MG63 (cell line): ENCODE data around the gene CTRB1. TPM values are rescaled to one million over a fixed set of nuclear protein-coding genes. Genes with fewer than 3 reads are reported as not detected.
"Not testable (repeated sequence)": the region's sequence is repeated elsewhere in the genome, so short reads cannot be mapped to it uniquely, and the experiment has no call there.

Experiments used
- DNase-seq: peaks from one replicate; pipeline ENCODE4 v3.0.0-alpha.2; 2020
- H3K27me3 ChIP-seq: fragments of 250-450 bp; sonication (Bioruptor Pico); 2 replicates; pipeline ENCODE4 v1.5.1; 2020; ENCODE audit warnings: mild to moderate bottlenecking, moderate library complexity
- H3K36me3 ChIP-seq: fragments of 250-450 bp; sonication (Bioruptor Pico); 2 replicates; pipeline ENCODE4 v1.5.1; 2020; ENCODE audit warnings: mild to moderate bottlenecking, moderate library complexity
- H3K4me3 ChIP-seq: fragments of 250-450 bp; sonication (Bioruptor Pico); 2 replicates; pipeline ENCODE4 v1.5.1; 2020; ENCODE audit warnings: mild to moderate bottlenecking, moderate library complexity
- H3K9me3 ChIP-seq: fragments of 250-450 bp; sonication (Bioruptor Pico); 2 replicates; pipeline ENCODE4 v1.5.1; 2020; ENCODE audit warnings: mild to moderate bottlenecking, moderate library complexity
- total RNA-seq: library from RNA; depleted of rRNA; stranded (reverse); fragments of >200 nt; shearing (Covaris generic); gene quantifications from 2 replicates; pipeline ENCODE4 v1.2.3, GENCODE V29; 2014; ENCODE audit warnings: low replicate concordance

Gene CTRB1
- total RNA-seq, 1 experiment from 2014 or later: not detected

DNA sequence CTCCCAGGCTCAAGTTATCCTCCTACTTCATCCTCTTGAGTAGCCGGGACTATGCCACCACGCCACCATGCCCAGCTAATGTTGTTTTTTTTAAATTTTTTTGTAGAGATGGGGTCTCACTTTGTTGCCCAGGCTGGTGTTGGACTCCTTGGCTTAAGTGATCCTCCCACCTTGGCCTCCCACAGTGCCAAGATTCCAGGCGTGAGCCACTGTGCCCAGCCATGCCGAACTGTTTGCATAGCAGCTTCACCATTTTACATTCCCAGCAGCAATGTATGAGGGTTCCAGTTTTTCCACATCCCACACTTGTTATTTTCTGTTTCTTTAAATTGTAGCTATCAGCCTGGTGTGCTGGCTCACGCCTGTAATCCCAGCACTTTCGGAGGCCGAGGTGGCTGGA, 2.2 kb upstream of the CTRB1 start:
- no peak for DNase-seq
- Histone ChIP-seq H3K4me3 (no peak overlapping the region), H3K27me3 (no peaks in the 10 kb centered on the region), H3K36me3 (no peaks in the 10 kb centered on the region), H3K9me3 (no peaks in the 10 kb centered on the region)

DNA sequence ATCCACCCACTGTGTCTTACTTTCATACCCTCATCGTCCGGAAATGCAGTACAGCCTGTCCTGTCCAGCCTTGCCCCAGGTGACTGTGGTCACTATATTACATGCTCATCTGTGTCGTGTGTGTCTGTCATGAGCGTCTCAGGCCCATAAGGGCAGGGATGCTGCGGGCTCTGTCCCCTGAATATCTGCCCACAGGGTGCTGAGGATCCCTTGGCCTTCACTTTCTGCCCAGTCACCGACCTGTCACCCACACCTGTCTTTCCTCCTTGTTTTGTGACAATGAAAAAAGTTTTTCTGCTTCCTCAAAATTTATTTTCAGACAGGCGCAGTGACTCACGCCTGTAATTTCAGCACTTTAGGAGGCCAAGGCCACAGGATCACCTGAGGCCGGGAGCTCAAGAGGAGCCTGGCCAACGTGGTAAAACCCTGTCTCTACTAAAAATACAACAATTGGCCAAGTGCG, 1.4 kb upstream of the CTRB1 start:
- H3K4me3 ChIP-seq: no peak overlapping the region
- no peaks in the 10 kb centered on the region for H3K27me3 ChIP-seq
- no peaks in the 10 kb centered on the region for H3K9me3 ChIP-seq
- no peaks in the 10 kb centered on the region for H3K36me3 ChIP-seq
- DNase-seq: no peak

DNA sequence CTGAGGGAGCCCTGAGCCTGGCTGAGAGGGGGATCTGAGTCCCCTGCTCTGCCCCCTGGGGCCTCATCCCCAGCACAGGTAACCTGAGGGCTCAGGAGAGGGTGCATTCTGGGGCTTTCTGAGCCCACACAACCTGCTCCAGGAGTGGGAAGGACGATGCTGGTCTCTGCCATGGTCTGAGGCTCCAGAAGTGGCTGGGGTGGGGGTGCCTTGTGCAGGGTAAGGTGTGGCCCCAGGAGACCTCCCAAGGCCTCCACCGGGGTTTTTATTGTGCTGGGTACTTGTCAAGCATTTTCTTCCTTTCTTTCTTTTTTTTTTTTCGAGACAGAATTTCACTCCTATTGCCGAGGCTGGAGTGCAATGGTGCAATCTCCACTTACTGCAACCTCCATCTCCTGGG, 300 bp downstream of the CTRB1 start:
- no peak for DNase-seq
- Histone ChIP-seq H3K36me3 (no peaks in the 10 kb centered on the region), H3K27me3 (no peaks in the 10 kb centered on the region)

DNA sequence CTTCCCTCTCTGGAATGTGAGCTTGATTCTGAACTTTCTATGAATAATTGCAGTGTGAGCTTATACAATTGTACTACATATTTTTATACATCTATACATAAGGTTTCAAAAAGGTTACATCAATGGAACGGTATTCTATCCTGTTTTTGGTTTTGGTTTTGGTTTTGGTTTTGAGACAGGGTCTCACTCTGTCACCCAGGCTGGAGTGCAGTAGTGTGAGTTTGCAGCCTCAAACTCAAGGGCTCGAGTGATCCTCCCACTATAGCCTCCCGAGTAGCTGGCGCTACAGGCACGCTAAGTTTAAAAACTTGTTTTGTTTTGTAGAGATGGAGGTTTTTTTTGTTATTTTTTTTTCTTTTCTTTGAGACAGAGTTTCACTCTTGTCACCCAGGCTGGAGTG, 1.1 kb downstream of the CTRB1 start:
- no peaks in the 10 kb centered on the region for H3K9me3 ChIP-seq
- no peak overlapping the region for H3K4me3 ChIP-seq
- no peaks in the 10 kb centered on the region for H3K36me3 ChIP-seq
- no peaks in the 10 kb centered on the region for H3K27me3 ChIP-seq
- no peak for DNase-seq

More for the DNA sequence above, 300 bp downstream of the CTRB1 start:
- H3K9me3 ChIP-seq: no peaks in the 10 kb centered on the region
- no peak overlapping the region for H3K4me3 ChIP-seq

DNA sequence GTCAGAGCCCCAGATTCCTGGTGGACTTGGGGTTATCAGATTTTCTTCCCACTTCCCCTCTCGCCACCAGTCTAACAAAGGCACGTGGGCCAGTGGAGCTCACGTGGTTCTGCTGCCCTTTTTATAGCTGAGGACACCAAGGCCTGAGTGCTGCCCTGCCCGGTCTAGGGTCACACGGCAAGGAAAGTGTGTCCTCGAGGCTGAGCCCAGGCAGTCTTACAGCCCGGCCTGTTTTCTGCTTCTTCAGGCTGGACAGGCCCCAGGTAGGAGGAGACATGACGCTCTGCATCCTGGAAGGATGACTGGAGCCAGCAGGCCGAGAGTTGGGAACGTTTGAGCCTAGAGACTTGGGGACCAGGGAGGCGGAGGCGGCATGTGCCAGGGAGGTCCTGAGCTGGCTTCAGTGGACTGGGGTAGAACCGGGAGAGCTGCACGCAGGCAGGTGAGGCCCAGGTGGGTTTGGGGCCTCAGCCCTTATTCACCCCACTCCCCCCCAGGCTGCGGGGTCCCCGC, 3.5 kb downstream of the CTRB1 start:
- no peaks in the 10 kb centered on the region for H3K27me3 ChIP-seq
- DNase-seq: no peak
- H3K4me3 ChIP-seq: no peak overlapping the region
- H3K36me3 ChIP-seq: no peaks in the 10 kb centered on the region
- no peaks in the 10 kb centered on the region for H3K9me3 ChIP-seq

DNA sequence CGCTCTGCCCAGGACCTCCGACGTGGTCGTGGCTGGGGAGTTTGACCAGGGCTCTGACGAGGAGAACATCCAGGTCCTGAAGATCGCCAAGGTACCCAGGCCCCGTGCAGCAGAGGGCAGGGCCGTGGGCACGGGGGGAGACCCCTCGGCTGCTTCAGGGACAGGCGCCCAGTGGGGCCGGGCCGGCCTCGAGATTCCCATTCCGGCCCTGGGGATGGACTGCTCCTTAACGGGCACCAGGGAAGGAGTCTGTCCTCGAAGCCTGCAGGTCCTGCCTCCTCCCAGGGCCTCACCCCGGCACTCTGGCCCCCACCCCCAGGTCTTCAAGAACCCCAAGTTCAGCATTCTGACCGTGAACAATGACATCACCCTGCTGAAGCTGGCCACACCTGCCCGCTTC, 4.3 kb downstream of the CTRB1 start:
- not testable (repeated sequence) for H3K9me3 ChIP-seq, H3K36me3 ChIP-seq, H3K4me3 ChIP-seq, H3K27me3 ChIP-seq, DNase-seq

DNA sequence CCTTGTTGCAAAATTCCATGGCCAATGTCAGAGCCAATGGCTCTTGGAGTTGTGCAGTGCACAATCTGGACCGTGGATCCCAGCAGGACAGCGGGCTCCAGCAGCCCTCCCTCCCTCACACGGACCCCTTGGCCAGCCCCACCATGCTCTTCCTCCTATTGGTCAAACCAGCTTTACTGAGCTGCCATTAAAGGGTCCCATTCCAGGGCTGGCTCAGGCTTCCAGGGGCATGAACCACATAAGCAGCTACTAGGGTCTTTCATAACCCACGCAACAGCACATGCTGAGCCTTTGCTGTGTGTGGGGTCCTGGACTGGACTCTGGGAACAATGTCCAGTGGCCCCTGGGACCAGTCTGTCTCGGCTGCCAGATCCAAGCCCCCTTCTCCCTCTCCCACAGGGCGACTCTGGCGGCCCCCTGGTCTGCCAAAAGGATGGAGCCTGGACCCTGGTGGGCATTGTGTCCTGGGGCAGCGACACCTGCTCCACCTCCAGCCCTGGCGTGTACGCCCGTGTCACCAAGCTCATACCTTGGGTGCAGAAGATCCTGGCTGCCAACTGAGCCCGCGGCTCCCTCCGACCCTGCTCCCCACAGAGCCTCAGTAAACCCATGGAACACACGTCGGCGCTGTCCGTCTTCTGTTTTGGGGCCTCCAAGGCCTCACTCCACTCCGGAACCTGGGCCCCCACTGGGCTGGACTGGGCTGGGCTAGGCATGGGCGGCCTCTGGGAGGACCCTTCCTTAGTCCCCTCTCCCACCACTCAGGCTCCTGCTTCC, 5.7 kb downstream of the CTRB1 start:
- Histone ChIP-seq H3K36me3 (no peaks in the 10 kb centered on the region; the same call in none of the 2 replicates), H3K4me3 (no peak overlapping the region), H3K9me3 (no peaks in the 10 kb centered on the region), H3K27me3 (no peaks in the 10 kb centered on the region)
- DNase-seq: no peak

DNA sequence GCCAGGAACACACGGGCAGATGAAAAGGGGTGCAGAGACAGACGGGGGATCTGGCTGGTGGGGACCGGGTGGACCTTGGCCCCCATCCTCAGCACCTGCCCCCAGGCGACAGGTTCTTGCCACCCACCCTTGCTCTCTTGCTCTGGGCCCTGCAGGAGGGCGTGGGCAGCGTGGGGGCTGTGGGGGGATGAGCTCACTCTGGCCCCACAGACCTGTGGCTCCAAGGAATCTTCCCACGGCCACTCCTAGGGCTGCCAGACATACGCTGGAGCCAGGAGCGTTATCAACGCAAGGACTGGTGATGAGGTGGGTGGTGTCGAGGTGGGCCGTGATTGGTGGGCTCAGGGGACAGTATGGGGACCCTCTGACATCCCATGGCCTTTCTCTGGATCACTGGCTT, 6.3 kb downstream of the CTRB1 start:
- Histone ChIP-seq H3K36me3 (peaks cover 3% of the 10 kb centered on the region), H3K4me3 (no peak overlapping the region), H3K9me3 (no peaks in the 10 kb centered on the region), H3K27me3 (no peaks in the 10 kb centered on the region)
- no peak for DNase-seq

DNA sequence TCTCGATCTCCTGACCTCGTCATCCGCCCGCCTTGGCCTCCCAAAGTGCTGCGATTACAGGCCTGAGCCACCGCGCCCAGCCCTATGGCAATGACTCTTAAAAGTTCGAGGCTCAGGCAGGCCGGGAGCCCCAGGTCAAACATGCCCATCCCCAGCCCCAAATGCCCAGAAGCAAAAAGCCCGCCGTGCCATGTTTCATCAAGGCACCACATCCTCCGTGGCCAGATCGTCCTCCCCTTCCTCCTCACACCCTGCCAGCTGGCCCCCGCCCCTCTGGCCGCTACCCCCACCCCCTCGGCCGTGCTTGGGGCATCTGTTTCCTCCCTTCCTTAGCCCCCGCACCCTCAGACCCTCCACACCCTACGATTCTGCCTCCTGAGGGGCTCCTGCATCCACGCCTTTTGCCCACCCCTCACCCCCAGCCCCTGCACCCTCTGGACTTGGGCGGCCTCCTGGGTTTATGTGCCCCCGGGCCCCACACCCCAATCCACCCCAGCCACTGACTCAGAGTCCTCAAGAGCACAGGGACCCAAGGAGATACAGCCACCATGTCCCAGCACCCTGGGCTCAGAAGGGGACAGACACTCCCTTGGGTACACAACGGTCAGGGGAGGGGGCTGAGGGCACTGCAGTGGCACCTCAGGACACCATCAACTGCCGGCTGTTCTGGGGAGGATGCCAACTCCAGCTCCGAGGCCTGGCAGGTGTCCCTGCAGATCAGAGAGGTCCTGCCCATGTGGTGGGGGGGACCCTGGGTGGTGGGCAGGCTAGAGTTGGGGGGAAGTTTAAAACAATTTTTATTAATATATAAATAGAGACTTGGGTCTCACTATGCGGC, 7.1 kb downstream of the CTRB1 start:
- Histone ChIP-seq H3K27me3 (no peaks in the 10 kb centered on the region), H3K9me3 (no peaks in the 10 kb centered on the region), H3K4me3 (no peak overlapping the region), H3K36me3 (peaks cover 3% of the 10 kb centered on the region)
- DNase-seq: no peak

DNA sequence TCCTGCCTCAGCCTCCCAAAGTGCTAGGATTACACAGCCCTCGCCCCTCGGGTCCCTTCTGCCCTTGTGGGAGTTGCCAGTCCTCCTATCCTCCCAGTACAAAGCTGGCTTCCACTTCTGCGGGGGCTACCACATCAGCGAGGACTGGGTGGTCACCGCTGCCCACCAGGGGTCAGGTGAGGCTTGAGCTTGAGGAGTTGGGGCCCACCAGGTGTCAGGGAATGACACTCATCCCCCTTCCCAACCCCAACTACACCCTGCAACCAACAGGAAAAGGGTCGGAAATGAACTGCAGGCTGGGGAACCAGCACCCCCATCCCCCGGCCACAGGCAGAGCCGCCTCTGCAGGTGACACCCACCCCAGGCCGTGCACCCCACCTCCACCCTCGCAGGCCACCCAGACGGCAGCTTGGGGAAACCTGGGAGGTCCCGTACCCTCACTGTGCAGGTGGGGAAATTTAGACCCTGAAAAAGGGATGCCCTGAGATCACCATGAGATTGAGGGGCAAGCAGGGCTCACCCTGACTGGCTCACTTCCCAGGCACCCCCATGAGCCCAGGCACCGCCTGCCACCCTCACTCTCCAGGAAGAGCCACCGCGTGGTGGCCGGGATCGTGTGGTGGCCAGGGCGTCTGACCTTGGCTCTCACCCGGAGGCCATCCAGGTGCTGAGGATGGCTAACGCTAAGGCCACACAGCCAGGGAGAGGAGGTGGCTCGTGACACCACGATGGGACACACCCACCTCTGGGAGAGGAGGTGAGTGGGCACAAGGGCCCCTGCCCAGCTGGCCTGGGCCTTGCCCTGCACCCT, 8.0 kb downstream of the CTRB1 start:
- Histone ChIP-seq H3K4me3 (no peak overlapping the region), H3K36me3 (peaks cover 6% of the 10 kb centered on the region), H3K27me3 (no peaks in the 10 kb centered on the region), H3K9me3 (no peaks in the 10 kb centered on the region)
- no peak for DNase-seq

DNA sequence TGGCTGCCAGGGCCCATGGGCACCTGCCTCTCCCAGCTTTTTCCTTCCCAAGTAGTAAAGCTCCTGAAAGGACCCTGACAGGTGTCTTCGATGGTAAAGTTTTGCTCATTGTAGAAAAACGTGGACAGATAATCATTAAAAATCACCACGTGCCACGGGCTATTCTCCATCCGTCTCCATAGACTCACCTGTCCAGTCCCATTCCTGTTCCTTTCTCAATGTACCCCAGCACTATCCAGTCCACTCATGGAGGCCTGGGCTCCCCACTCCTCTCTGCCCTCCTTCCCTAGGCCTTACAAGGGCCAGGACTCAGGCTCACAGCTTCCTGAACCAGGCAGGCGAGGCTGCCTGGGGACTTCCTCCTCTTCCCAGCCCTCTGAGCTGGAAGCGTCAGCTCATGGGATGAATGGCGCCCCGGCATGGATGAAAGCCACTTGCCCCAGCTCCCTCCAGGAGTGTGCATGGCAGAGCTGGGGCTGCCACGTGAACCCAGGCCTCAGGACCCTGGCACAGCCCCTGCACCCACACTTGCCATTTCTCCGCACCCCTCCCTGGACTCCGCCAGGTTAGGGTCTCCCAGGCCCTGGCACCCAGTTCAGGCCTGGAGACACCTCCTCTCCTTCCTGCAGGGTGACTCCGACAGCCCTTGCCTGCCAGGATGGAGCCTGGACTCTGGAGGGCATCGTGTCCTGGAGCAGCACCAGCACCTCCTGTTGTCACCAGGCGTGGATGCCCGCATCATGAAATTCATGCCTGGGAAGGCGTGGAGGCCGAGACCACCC, 8.8 kb downstream of the CTRB1 start:
- Histone ChIP-seq H3K36me3 (peaks cover 11% of the 10 kb centered on the region), H3K27me3 (no peaks in the 10 kb centered on the region), H3K4me3 (no peak overlapping the region), H3K9me3 (no peaks in the 10 kb centered on the region)
- DNase-seq: no peak

DNA sequence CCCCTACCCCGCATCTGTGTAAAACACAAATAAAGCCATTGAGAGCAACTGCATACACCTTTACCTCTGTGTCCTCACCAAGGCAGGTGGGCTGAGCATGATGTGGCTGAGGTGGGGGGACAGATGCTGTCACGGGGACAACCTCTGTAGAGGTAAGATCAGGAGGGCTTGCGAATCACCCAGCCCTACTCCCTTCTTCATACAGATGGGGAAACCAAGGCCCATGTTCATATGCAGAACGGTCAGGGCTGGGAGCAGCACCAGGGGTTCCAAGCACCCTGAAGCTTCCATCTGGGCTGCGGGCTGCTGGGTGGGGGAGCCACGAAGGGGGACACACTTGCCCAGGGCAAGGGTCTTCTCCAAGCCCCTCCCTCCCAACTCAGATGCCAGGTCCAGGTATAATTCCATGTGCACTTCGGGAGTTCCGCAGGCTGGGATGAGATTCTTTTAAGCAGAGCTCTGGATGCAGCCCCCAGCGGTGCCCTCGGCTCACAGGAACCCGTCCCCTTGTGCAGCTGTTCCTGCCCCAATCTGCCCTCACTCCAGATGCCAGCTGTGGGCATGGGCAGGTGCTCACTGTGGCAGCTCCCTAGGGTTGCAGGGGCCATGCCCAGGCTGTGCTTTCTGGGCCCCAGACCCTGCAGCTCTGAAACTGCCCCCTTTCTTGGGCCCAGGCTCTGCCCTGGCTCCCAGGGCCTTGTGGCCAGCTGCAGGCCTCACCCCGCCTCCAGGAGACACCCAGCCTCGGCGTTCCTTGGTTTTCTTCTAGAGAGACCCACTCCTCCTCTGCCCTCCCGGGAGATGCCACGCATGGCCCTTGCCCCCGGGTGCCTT, 9.6 kb downstream of the CTRB1 start:
- H3K9me3 ChIP-seq: no peaks in the 10 kb centered on the region
- no peak for DNase-seq
- no peak overlapping the region for H3K4me3 ChIP-seq
- H3K27me3 ChIP-seq: no peaks in the 10 kb centered on the region
- H3K36me3 ChIP-seq: peaks cover 18% of the 10 kb centered on the region

DNA sequence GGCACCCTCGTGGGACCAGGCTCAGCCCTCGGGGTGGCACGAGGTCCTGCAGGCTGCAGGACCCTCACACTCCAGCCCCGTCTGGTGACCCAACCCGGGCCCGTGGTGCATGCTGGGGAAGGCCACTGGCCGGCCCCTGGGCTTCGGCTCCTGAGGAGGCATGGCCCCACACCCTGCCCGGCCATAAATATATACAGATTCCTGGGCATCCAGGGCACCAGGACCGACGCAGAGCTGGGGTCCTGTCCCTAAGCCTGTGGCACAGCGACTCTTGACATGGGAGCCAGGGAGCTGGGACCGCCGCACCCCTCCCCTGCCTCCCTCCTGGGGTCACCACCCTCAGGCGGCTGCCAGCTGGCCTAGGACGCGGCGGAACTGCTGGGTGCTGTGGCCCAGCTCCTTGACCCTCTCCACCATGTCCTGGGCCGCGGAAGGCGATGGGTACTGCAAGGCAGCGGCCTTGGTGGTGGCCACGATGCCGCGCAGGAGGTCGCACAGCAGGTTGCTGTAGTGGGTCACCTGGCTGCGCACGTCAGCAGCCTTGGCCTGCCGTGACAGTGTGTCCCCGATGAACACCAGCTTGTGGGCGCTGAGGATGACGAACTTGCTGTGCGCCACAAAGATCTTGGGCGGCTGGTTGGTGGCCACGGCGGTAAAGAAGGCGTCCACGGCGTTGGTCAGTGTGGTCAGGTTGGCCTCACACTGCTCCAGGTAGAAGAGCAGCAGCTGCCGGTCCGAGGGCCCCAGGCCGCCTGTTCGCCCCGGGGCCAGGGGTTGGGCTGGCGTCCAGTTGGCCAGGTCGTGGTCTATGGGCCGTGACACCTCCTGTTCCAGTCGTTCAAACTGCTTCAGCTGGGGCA, 10.6 kb downstream of the CTRB1 start:
- H3K4me3 ChIP-seq: no peak overlapping the region
- DNase-seq: no peak
- no peaks in the 10 kb centered on the region for H3K27me3 ChIP-seq
- peaks cover 26% of the 10 kb centered on the region for H3K36me3 ChIP-seq
- H3K9me3 ChIP-seq: no peaks in the 10 kb centered on the region

DNA sequence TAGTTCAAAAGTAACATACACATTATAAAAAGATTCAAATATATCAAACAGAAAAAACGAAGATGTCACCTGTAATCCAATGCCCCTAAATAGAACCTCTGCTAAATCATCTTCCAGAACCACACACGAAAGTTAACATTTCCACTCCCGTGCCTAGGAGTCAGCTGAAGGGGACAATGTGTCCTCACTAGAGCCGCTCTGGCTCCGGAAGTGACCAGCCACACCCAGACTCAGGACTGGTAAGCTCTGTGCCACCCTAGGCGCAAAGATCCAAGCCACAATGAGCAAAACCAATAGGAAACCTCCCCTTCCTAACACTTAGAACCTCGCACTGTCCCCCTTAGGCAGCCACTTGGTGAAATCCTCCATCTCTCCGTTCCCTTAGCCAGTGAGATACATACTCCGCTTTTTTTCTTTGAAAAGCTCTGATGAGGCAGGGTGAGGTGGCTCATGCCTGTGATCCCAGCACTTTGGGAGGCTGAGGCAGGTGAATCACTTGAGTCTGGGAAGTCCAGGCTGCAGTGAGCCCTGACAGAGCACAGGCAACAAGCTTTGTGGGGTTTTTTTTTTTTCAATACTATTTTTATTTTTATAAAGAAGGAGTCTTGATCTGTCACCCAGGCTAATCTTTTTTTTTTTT, 11.8 kb downstream of the CTRB1 start:
- no peaks in the 10 kb centered on the region for H3K9me3 ChIP-seq
- no peaks in the 10 kb centered on the region for H3K27me3 ChIP-seq
- DNase-seq: no peak
- peaks cover 27% of the 10 kb centered on the region for H3K36me3 ChIP-seq
- H3K4me3 ChIP-seq: no peak overlapping the region
